CD4-positive, alpha-beta T cell (primary cell): ENCODE results near the gene RAI1. TPM values are rescaled to one million over a fixed set of nuclear protein-coding genes. Genes with fewer than 3 reads are reported as not detected.

Source experiments
- ATAC-seq: fragments of 200-7000 bp; cut with Tn5 transposase; one replicate; pipeline ENCODE4 v1.10.0; 2022; ENCODE audit warnings: mild to moderate bottlenecking; ENCODE audit not compliant: poor library complexity
- CTCF ChIA-PET: fragments of 350-600 bp; sonication (Branson Sonifier 250); formaldehyde crosslinking; loops from one replicate; lab custom pipeline; 2021; ENCODE audit warnings: antibody characterized with exemption, inconsistent platforms; lab: Charles Lee
- POLR2A ChIA-PET: fragments of 350-600 bp; sonication (Branson Sonifier 250); formaldehyde crosslinking; loops from one replicate; lab custom pipeline; 2021; ENCODE audit warnings: antibody characterized with exemption, inconsistent platforms; lab: Charles Lee
- DNase-seq, 14 experiments: peaks; one replicate each; pipeline ENCODE4 v3.0.0-alpha.2; 2013 to 2020; ENCODE audit warnings: mixed read lengths in 2 of 14
- H3K27ac ChIP-seq, 2 donors: one replicate each; pipeline versions ENCODE4 v1.5.1 to v1.7.0; 2013; ENCODE audit warnings: low read length in 2 of 2, low read depth in 1 of 2, mild to moderate bottlenecking in 1 of 2
- H3K27me3 ChIP-seq, 2 experiments: 1 replicate in 1 of 2; 2 replicates in 1 of 2; pipeline versions ENCODE4 v1.6.1 to v1.7.0; 2013; ENCODE audit warnings: low read length in 2 of 2, control low read depth in 1 of 2, mild to moderate bottlenecking in 1 of 2, moderate library complexity in 1 of 2; ENCODE audit not compliant: insufficient read depth in 2 of 2, control insufficient read depth in 1 of 2
- H3K36me3 ChIP-seq: one replicate; pipeline ENCODE4 v1.6.1; 2013; ENCODE audit warnings: low read length, control low read depth; ENCODE audit not compliant: insufficient read depth
- H3K4me1 ChIP-seq: one replicate; pipeline ENCODE4 v1.6.1; 2013; ENCODE audit warnings: low read length, control low read depth; ENCODE audit not compliant: insufficient read depth
- H3K4me3 ChIP-seq: one replicate; pipeline ENCODE4 v1.5.1; 2013; ENCODE audit warnings: mild to moderate bottlenecking, low read length, moderate library complexity
- H3K9me3 ChIP-seq, 2 experiments: 1 replicate in 1 of 2; 2 replicates in 1 of 2; pipeline versions ENCODE4 v1.6.1 to v1.7.0; 2013; ENCODE audit warnings: low read length in 2 of 2, mild to moderate bottlenecking in 2 of 2, control low read depth in 1 of 2, moderate library complexity in 1 of 2; ENCODE audit not compliant: control insufficient read depth in 1 of 2, insufficient read depth in 1 of 2
- H3K27ac Mint-ChIP-seq: one replicate; pipeline ENCODE4 v1.8.0; 2020; ENCODE audit warnings: mixed read lengths
- H3K27me3 Mint-ChIP-seq: one replicate; pipeline ENCODE4 v1.8.0; 2021; ENCODE audit warnings: mixed read lengths
- H3K36me3 Mint-ChIP-seq: one replicate; pipeline ENCODE4 v1.8.0; 2021; ENCODE audit warnings: low read depth, mixed read lengths
- H3K4me1 Mint-ChIP-seq: one replicate; pipeline ENCODE4 v1.8.0; 2021; ENCODE audit warnings: low read depth, mixed read lengths
- H3K4me3 Mint-ChIP-seq: one replicate; pipeline ENCODE4 v1.8.0; 2020; ENCODE audit warnings: mild to moderate bottlenecking, mixed read lengths
- H3K9me3 Mint-ChIP-seq: one replicate; pipeline ENCODE4 v1.8.0; 2020; ENCODE audit warnings: mixed read lengths
- intact Hi-C, 2 experiments: fragments of 100-400 bp; cut with DNase I in 1 of 2; cut with micrococcal nuclease in 1 of 2; formaldehyde crosslinking; loops; one replicate each; pipeline versions ENCODE4 v1.15.1 to v1.9.0; 2023 to 2025; cut with DNase I, micrococcal nuclease
- total RNA-seq, 174 experiments: library from RNA in 2 of 174; stranded (reverse) in 2 of 174; gene quantifications; one replicate each; pipeline ENCODE4 v1.2.3 and lab custom pipeline; 2021 to 2026
- TF ChIP-seq, protein P1 (sequence below): fragments of 200-600 bp; IDR thresholded peaks from one replicate; pipeline ENCODE4 v1.8.0; 2022; ENCODE audit warnings: antibody characterized with exemption, mild to moderate bottlenecking

RAI1 gene
- total RNA-seq, 2 experiments from 2014 or later = 19.3 to 25.2 TPM

DNA sequence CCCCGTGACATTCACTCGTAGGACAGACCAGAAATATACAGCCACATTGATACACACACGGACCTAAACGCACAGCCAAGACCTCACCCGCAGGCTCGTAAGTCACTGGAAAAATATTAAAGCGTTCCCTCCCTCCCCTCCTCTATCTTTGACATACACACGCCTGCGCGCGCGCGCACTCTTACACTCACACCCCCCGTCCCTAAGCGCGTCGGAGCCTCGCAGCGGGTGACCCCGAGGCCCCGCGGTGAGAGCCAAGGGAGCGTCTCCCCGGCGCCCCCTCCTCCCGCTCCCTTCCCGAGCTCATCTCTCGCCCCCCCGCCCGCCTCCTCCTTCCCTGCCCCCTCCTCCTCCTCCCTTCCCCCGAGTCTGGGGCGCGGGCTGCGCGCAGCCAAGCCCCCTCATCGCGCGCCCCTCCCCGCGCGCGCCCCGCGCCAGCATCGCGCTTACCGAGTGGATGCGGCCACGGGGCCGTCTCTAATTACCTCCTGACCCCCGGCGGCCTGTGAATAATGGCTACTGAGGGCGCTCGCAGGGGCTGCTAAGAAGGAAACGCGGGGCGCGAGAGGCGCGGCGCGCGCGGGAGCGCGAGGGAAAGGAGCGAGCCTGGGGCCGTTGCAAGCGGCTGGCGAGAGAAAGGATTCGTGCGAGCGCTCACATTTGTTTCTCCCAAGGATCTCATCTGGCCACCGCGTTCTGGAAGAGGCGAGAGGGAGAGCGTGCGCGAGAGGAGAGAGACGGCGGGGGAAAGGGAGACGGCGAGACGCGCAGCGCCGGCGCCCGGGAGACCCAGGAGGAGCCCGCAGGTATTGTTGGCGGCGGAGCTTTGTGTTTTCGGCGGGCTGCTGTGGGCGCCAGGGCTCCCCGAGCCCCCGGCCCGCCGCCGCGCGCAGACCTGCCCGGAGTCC lies 42.4 kb downstream of the RAI1 start:
- Mint-ChIP-seq H3K4me1 (peaks cover 48% of the 10 kb centered on the region), H3K36me3 (no peaks in the 10 kb centered on the region), H3K27me3 (peaks cover 29% of the 10 kb centered on the region), H3K27ac (peak overlapping the region; percentile 70), H3K4me3 (peak overlapping the region; percentile 95), H3K9me3 (no peaks in the 10 kb centered on the region)
- ATAC-seq = peak; percentile 57
- intact Hi-C loops = no loop called here
- Histone ChIP-seq H3K36me3 (no peaks in the 10 kb centered on the region), H3K4me3 (peak overlapping the region; percentile 58), H3K9me3 (no peaks in the 10 kb centered on the region), H3K4me1 (peaks cover 33% of the 10 kb centered on the region), H3K27ac (no peak overlapping the region), H3K27me3 (peaks cover 4 to 22% of the 10 kb centered on the region in 2 experiments)
- TF ChIP-seq, protein P1, sequence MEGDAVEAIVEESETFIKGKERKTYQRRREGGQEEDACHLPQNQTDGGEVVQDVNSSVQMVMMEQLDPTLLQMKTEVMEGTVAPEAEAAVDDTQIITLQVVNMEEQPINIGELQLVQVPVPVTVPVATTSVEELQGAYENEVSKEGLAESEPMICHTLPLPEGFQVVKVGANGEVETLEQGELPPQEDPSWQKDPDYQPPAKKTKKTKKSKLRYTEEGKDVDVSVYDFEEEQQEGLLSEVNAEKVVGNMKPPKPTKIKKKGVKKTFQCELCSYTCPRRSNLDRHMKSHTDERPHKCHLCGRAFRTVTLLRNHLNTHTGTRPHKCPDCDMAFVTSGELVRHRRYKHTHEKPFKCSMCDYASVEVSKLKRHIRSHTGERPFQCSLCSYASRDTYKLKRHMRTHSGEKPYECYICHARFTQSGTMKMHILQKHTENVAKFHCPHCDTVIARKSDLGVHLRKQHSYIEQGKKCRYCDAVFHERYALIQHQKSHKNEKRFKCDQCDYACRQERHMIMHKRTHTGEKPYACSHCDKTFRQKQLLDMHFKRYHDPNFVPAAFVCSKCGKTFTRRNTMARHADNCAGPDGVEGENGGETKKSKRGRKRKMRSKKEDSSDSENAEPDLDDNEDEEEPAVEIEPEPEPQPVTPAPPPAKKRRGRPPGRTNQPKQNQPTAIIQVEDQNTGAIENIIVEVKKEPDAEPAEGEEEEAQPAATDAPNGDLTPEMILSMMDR = no peak
- ChIA-PET CTCF (no interaction called here), POLR2A (no interaction called here)
- peak in 5 of 14 experiments; percentile 11 to 60 (median 36) for DNase-seq

DNA sequence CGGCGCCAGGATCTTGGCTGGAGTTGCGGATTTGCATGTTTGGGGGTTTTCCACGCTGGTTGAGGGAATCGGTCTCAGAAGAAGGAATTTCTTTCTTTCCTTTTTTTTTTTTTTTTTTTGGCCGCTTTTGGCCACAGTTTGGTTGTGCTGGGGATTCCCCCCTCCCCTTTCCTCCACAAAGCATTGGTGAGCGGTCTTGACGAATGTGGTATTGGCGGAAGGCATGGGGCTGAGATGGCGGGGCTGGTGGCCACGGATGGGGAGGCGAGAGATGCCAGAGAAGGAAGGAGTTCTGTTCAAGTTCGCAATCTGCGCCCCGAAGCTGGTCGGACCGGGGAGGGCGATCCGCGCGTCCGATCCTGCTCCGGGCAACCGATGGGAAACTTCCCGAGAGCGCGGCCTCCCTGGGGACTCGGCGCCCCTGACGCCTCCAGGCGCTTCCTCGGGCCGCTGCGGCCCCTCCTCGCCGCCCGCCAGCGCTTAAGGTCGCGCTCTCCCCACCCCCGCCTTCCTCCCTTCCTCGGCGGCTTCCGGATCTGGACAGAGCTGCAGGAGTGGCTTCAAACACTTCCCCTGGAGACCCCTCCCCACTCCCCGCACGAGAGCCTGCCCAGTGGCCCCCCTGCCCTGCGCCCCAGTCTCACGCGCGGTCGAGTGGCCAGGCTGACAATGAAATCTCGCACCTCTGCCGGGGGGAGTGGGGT lies 43.2 kb downstream of the RAI1 start:
- H3K9me3 Mint-ChIP-seq = no peaks in the 10 kb centered on the region
- CTCF ChIA-PET = no interaction called here
- peak in 3 of 14 experiments; percentile 15 to 52 (median 38) for DNase-seq

DNA sequence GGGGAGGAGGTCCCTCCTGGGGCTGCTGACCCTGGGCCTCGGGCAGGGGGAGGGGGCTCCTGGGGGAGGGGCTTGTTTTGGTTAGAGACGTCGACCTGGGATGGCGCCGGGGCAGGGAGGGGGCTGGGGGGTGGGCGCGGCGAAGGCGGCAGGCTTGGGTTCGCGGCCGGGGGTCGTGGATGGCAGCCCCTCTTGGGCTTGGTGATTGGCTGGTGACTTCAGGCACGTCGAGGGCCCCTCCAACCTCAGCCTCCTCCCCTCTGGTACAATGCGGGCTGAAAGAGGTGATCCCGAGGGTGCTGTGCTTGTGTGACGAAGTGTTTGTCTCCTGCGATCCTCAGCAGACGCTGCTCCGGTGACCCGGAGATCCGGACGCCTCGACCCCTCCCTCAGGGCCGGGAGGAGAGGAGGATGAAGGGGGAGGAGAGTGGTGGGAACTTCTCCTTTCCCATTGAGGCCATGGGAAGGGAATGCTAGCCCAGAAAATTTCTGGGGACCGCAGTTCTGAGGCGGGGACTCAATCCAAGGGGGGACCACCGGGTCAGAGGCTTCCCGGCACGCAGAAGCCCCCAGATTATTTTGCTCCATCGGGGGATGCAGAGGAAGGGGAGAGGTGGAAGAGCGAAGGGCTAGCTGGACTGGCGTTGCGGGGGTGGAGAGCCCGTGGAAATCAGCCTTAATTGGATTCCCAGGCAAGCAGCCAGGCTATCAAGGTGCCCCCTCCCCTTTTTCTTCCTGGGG lies 43.9 kb downstream of the RAI1 start:
- Mint-ChIP-seq H3K9me3 (no peaks in the 10 kb centered on the region), H3K36me3 (no peaks in the 10 kb centered on the region), H3K27me3 (peaks cover 22% of the 10 kb centered on the region), H3K4me1 (peaks cover 48% of the 10 kb centered on the region), H3K27ac (peak overlapping the region; percentile 47), H3K4me3 (peak overlapping the region; percentile 64)
- Histone ChIP-seq H3K36me3 (no peaks in the 10 kb centered on the region), H3K4me1 (peaks cover 43% of the 10 kb centered on the region), H3K4me3 (peak overlapping the region; percentile 58), H3K9me3 (no peaks in the 10 kb centered on the region), H3K27ac (no peak overlapping the region), H3K27me3 (peaks cover 4 to 18% of the 10 kb centered on the region in 2 experiments)
- TF ChIP-seq, protein P1 = no peak
- DNase-seq (no peak), ATAC-seq (no peak)
- POLR2A ChIA-PET = no interaction called here
- intact Hi-C loops = no loop called here
- CTCF ChIA-PET = no interaction called here

More for the DNA sequence above, 43.2 kb downstream of the RAI1 start:
- POLR2A ChIA-PET = no interaction called here
- TF ChIP-seq, protein P1 = no peak
- intact Hi-C loops = no loop called here
- Mint-ChIP-seq H3K27ac (no peak overlapping the region), H3K4me3 (peak overlapping the region; percentile 87), H3K27me3 (peaks cover 24% of the 10 kb centered on the region), H3K4me1 (peaks cover 43% of the 10 kb centered on the region), H3K36me3 (no peaks in the 10 kb centered on the region)
- no peak for ATAC-seq
- Histone ChIP-seq H3K27me3 (peaks cover 4 to 22% of the 10 kb centered on the region in 2 experiments), H3K27ac (no peak overlapping the region), H3K4me3 (peak overlapping the region; percentile 58), H3K9me3 (no peaks in the 10 kb centered on the region), H3K36me3 (no peaks in the 10 kb centered on the region), H3K4me1 (peaks cover 38% of the 10 kb centered on the region)
